Thyroid gland (tissue), 4 donors: Measurements from ENCODE around the gene KRT76. TPM values are rescaled to one million over a fixed set of nuclear protein-coding genes. Genes with fewer than 3 reads are reported as not detected.

Experiments
- DNase-seq, 2 donors: peaks; one replicate each; pipeline ENCODE4 v3.0.0-alpha.2; 2019
- H3K27ac ChIP-seq, 3 donors: fragments of 200-600 bp; sonication (generic); 1 replicate in 2 of 3; 2 replicates in 1 of 3; pipeline ENCODE4 v1.5.1; 2016 to 2019; ENCODE audit warnings: mild to moderate bottlenecking in 1 of 3, moderate library complexity in 1 of 3
- H3K27me3 ChIP-seq: fragments of 200-600 bp; sonication (generic); one replicate; pipeline ENCODE4 v1.5.1; 2019
- H3K36me3 ChIP-seq, 2 donors: fragments of 200-600 bp; sonication (generic); one replicate each; pipeline ENCODE4 v1.5.1; 2016 to 2019
- H3K4me1 ChIP-seq, 2 donors: fragments of 200-600 bp; sonication (generic); one replicate each; pipeline ENCODE4 v1.5.1; 2017 to 2019
- H3K4me3 ChIP-seq, 3 donors: fragments of 200-600 bp; sonication (generic); replicated peaks in 1 of 3; 1 replicate in 2 of 3; 2 replicates in 1 of 3; pipeline ENCODE4 v1.5.1; 2016; ENCODE audit warnings: mild to moderate bottlenecking in 1 of 3
- H3K9me3 ChIP-seq: fragments of 200-600 bp; sonication (generic); one replicate; pipeline ENCODE4 v1.5.1; 2017
- POLR2A ChIP-seq, 2 donors: fragments of 450-650 bp; IDR thresholded peaks; one replicate each; pipeline ENCODE4 v1.6.1; 2017; ENCODE audit warnings: antibody characterized with exemption in 2 of 2, mild to moderate bottlenecking in 2 of 2, moderate library complexity in 1 of 2
- WGBS, 2 donors: methylation state at CpG; one replicate each; pipeline ENCODE4 v1.1.5; 2017; 5-methylcytosine and 5-hydroxymethylcytosine counted together
- intact Hi-C: fragments of 100-400 bp; cut with DNase I; formaldehyde crosslinking; loops from one replicate; pipeline ENCODE4 v1.15.1; 2023
- total RNA-seq, 4 donors: library from RNA; depleted of rRNA; stranded (reverse); fragments of >200 nt; gene quantifications; one replicate each; pipeline ENCODE4 v1.2.3, GENCODE V29; 2016
- TF ChIP-seq, protein P1 (sequence below), 6 experiments: fragments of 200-600 bp in 3 of 6; fragments of 450-650 bp in 3 of 6; sonication (generic) in 3 of 6; IDR thresholded peaks; one replicate each; pipeline ENCODE4 v1.5.1; 2016 to 2019; ENCODE audit warnings: antibody characterized with exemption in 6 of 6, mild to moderate bottlenecking in 2 of 6, inconsistent platforms in 1 of 6, moderate library complexity in 1 of 6

Gene KRT76
- total RNA-seq, 4 donors from 2014 or later = not detected

DNA sequence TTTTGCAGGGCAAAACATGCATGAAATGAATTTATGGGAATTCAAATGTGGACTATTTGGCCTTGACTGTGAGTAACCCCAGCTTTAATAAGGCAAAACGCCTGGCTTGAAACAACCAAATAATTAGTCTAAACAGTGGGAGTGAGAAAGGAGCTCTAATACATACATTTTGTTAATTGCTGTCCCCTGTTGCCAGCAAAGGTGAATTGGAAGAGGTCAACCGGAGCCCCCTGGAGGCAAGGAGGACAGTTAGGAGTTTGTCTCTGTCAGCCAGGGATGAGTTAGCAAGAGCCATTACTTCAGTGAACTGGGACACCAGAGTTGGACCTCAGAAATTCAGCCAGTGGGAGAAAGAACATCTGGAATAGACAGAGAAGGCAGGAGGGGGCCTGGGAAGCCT is 17.4 kb downstream of the KRT76 start:
- Histone ChIP-seq H3K27ac (no peak overlapping the region), H3K4me3 (no peak overlapping the region), H3K27me3 (no peaks in the 10 kb centered on the region), H3K9me3 (no peaks in the 10 kb centered on the region), H3K36me3 (no peaks in the 10 kb centered on the region), H3K4me1 (no peaks in the 10 kb centered on the region)
- TF ChIP-seq, protein P1, sequence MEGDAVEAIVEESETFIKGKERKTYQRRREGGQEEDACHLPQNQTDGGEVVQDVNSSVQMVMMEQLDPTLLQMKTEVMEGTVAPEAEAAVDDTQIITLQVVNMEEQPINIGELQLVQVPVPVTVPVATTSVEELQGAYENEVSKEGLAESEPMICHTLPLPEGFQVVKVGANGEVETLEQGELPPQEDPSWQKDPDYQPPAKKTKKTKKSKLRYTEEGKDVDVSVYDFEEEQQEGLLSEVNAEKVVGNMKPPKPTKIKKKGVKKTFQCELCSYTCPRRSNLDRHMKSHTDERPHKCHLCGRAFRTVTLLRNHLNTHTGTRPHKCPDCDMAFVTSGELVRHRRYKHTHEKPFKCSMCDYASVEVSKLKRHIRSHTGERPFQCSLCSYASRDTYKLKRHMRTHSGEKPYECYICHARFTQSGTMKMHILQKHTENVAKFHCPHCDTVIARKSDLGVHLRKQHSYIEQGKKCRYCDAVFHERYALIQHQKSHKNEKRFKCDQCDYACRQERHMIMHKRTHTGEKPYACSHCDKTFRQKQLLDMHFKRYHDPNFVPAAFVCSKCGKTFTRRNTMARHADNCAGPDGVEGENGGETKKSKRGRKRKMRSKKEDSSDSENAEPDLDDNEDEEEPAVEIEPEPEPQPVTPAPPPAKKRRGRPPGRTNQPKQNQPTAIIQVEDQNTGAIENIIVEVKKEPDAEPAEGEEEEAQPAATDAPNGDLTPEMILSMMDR (IDR thresholded peaks at IDR 0.05) = no peak
- WGBS, 2 donors = 69 to 80% methylated on average over 2 of the region's 2 CpGs
- no peak for DNase-seq
- intact Hi-C loops = no loop called here

DNA sequence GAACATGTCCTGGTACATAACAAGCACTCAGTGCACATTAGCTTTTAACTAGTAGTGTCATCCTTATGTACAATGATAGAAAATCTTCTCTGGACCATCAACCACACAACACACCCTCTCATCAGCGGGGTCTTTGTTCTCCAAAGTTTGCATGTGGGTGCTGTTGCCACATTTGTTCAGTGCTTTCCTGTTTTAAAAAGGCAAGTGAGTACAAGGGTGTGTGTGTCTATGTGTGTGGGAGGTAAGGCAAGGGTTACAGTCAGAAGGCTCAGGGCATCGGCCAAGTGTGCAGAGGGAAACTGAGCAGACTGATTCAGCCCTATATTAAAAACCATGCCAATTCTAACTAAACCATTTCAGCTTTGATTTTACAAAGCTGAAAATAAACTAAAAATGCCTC is 17.9 kb downstream of the KRT76 start:
- no peak for DNase-seq
- no peaks in the 10 kb centered on the region for H3K9me3 ChIP-seq
- no peaks in the 10 kb centered on the region for H3K27me3 ChIP-seq
- WGBS, 2 donors = 29 to 60% methylated on average over 2 of the region's 2 CpGs
- intact Hi-C loops = no loop called here
- no peak overlapping the region for H3K27ac ChIP-seq
- no peaks in the 10 kb centered on the region for H3K4me1 ChIP-seq
- TF ChIP-seq POLR2A (IDR thresholded peaks at IDR 0.05) = no peak
- TF ChIP-seq, protein P1 (IDR thresholded peaks at IDR 0.05) = no peak
- H3K36me3 ChIP-seq = no peaks in the 10 kb centered on the region
- H3K4me3 ChIP-seq = no peak overlapping the region

DNA sequence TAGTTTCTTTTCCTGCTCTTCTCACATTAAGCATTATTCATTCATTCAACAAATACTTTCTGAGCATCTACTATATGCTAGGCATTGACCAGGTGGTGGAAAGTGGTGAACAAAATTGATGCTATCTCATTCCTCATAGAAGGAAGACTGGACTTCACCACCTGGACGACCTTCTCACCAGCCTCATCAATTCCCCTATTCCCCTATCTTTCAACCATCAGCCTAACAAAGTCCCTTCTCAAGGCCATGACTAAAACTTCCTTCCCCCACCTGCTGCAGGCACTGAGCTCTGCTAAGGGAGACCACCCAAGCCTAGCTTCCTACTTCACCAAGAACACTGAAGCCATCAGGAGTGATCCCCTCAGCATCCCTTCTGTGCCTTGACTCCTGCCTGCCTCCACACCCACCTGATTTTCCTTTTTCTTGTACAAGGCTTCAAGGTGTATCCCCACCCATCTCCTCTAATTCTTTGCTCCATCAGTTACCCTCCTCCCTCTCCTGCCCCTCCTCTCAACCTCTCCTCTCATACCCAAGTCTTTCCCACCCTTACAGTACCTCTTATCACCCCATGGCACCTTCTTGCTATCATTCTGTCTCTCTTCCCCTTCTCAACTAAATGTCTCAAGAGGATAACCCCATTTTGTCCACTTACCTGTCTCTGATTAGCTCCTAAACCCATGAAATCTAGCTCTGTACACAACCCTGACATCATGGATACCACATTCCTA is 19.5 kb downstream of the KRT76 start:
- intact Hi-C loops = no loop called here

DNA sequence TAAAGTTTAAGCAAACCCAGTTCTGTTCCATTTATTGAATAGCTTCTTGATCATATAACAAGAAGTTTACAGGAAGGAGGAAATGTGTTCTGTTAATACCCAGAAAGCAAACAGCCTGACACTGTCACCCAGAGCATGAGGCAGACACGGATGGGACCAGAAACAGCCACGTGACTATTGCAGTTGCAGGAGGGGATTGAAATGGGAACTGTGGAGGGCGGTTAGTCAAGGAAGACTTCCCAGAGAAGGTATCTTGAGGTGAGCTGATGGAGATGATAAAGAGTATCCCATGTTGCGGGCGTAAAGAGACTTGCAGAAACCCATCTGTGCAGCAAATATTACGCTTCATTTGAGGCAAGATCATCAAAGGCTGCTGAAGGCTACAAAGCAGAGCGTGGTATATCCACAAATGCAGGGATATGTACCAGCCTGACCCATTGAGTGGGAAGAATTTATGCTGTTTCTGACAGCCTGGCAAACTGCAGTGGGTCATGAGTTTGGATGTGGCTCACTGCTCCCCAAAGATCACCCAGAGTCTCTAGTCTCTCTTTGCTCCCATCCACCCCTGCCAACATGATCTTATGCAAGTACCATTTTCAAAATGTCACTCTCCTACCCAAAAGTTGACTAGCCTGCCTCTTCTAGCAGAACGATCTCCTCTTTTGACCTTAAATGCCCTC is 20.7 kb downstream of the KRT76 start:
- H3K27ac ChIP-seq = no peak overlapping the region
- H3K27me3 ChIP-seq = no peaks in the 10 kb centered on the region
- DNase-seq = no peak
- WGBS, 2 donors = 85 to 86% methylated on average over 8 of the region's 8 CpGs
- intact Hi-C loops = no loop called here
- no peaks in the 10 kb centered on the region for H3K9me3 ChIP-seq
- H3K4me3 ChIP-seq = no peak overlapping the region
- H3K4me1 ChIP-seq = no peaks in the 10 kb centered on the region
- no peak for TF ChIP-seq POLR2A (IDR thresholded peaks at IDR 0.05)
- TF ChIP-seq, protein P1 (IDR thresholded peaks at IDR 0.05) = no peak
- no peaks in the 10 kb centered on the region for H3K36me3 ChIP-seq

More for the DNA sequence above, 19.5 kb downstream of the KRT76 start:
- 24 to 41% methylated on average over 1 of the region's 1 CpG for WGBS, 2 donors
- no peak for DNase-seq
- Histone ChIP-seq H3K27me3 (no peaks in the 10 kb centered on the region), H3K9me3 (no peaks in the 10 kb centered on the region), H3K27ac (no peak overlapping the region), H3K4me3 (no peak overlapping the region), H3K4me1 (no peaks in the 10 kb centered on the region), H3K36me3 (no peaks in the 10 kb centered on the region)
- no peak for TF ChIP-seq POLR2A (IDR thresholded peaks at IDR 0.05)
- TF ChIP-seq, protein P1 (IDR thresholded peaks at IDR 0.05) = no peak

DNA sequence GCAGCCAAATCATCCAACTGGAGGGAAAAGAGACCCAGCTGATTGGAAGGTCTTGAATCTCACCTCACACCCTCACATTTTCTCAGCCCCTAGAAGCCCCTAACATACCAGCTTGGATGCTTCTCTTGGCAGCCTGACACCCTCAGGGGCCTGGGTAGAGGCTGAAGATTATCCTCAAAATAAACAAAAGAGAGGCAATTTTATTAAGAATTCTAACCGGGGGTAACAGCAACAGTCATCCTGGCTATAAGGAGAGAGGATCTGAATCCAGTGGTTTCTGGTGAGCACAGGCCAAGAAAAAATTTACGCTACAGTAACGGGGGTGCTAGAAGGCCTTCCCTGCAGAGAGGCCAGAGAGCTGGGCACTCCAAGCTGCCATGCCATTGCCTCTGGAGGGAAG is 21.6 kb downstream of the KRT76 start:
- H3K36me3 ChIP-seq = no peaks in the 10 kb centered on the region
- no peaks in the 10 kb centered on the region for H3K9me3 ChIP-seq
- intact Hi-C loops = no loop called here
- H3K27ac ChIP-seq = no peak overlapping the region
- TF ChIP-seq, protein P1 (IDR thresholded peaks at IDR 0.05) = no peak
- no peak for TF ChIP-seq POLR2A (IDR thresholded peaks at IDR 0.05)
- 84 to 86% methylated on average over 3 of the region's 3 CpGs for WGBS, 2 donors
- DNase-seq = no peak
- no peaks in the 10 kb centered on the region for H3K27me3 ChIP-seq
- H3K4me1 ChIP-seq = no peaks in the 10 kb centered on the region
- H3K4me3 ChIP-seq = no peak overlapping the region
